Gastrocnemius medialis (tissue), 4 donors: ENCODE results near the gene ACVR1B. TPM values are rescaled to one million over a fixed set of nuclear protein-coding genes. Genes with fewer than 3 reads are reported as not detected.

Experiments
- ATAC-seq, 2 donors: fragments of 150-250 bp; one replicate each; pipeline ENCODE4 v1.9.1; 2016
- DNase-seq, 2 donors: peaks; one replicate each; pipeline ENCODE4 v3.0.0-alpha.2; 2019
- H3K27ac ChIP-seq, 4 donors: fragments of 200-600 bp; sonication (generic); 1 replicate in 1 of 4; 2 replicates in 3 of 4; pipeline ENCODE4 v1.5.1; 2016 to 2018; ENCODE audit warnings: mild to moderate bottlenecking in 2 of 4, moderate library complexity in 1 of 4
- H3K27me3 ChIP-seq, 3 donors: fragments of 200-600 bp; sonication (generic) in 2 of 3; 1 replicate in 1 of 3; 2 replicates in 2 of 3; pipeline versions ENCODE4 v1.5.1 to v1.6.0; 2016 to 2019; ENCODE audit warnings: mild to moderate bottlenecking in 1 of 3, moderate library complexity in 1 of 3
- H3K36me3 ChIP-seq, 2 donors: fragments of 200-600 bp; sonication (generic) in 1 of 2; one replicate each; pipeline ENCODE4 v1.5.1; 2017 to 2018
- H3K4me1 ChIP-seq, 2 donors: fragments of 200-600 bp; sonication (generic) in 1 of 2; one replicate each; pipeline ENCODE4 v1.5.1; 2016 to 2017; ENCODE audit warnings: mild to moderate bottlenecking in 2 of 2
- H3K4me3 ChIP-seq, 4 donors: fragments of 200-600 bp; sonication (generic) in 3 of 4; 1 replicate in 1 of 4; 2 replicates in 3 of 4; pipeline ENCODE4 v1.5.1; 2016 to 2019; ENCODE audit warnings: mild to moderate bottlenecking in 2 of 4
- H3K9me3 ChIP-seq, 3 donors: fragments of 200-600 bp; sonication (generic) in 2 of 3; 1 replicate in 1 of 3; 2 replicates in 2 of 3; pipeline ENCODE4 v1.5.1; 2016 to 2019
- CTCF ChIP-seq, 5 experiments: fragments of 450-650 bp in 3 of 5; fragments of 200-600 bp in 2 of 5; sonication (generic) in 2 of 5; IDR thresholded peaks in 4 of 5; conservative IDR thresholded peaks in 1 of 5; 1 replicate in 4 of 5; 2 replicates in 1 of 5; pipeline ENCODE4 v1.5.1; 2016 to 2019; ENCODE audit warnings: antibody characterized with exemption in 5 of 5, mild to moderate bottlenecking in 3 of 5, moderate library complexity in 3 of 5
- POLR2A ChIP-seq, 2 donors: fragments of 450-650 bp; IDR thresholded peaks; one replicate each; pipeline ENCODE4 v1.6.1; 2017; ENCODE audit warnings: antibody characterized with exemption in 2 of 2, mild to moderate bottlenecking in 2 of 2, moderate library complexity in 2 of 2
- in situ Hi-C, 4 donors: fragments of 200-750 bp; cut with MboI; loops; one replicate each; pipeline versions ENCODE4 v1.15.0 to v1.8.0; 2017; ENCODE audit warnings: low sequenced_read_pairs in 4 of 4
- intact Hi-C: fragments of 100-400 bp; cut with DNase I; formaldehyde crosslinking; loops from one replicate; pipeline ENCODE4 v1.15.1; 2023; ENCODE audit warnings: low total_unique reads
- total RNA-seq, 4 donors: library from RNA; depleted of rRNA; stranded (reverse); fragments of >200 nt; gene quantifications; one replicate each; pipeline versions ENCODE4 v1.1.0 to v1.2.3, GENCODE V29; 2016

The ACVR1B gene
- total RNA-seq, 4 donors from 2014 or later: 8.7 to 15.9 (median 10.1) TPM

GRCh38 chr12:52026263-52026662 lies 74.8 kb downstream of the ACVR1B start:
- in situ Hi-C loops: loop anchor here (5.0 to 10.0 kb wide), 2 partner anchors 56 to 59 kb away; no protein-coding TSS in a partner anchor
- peaks cover 52 to 61% of the 10 kb centered on the region in 2 donors for H3K4me1 ChIP-seq
- H3K36me3 ChIP-seq: no peaks in the 10 kb centered on the region

DNA sequence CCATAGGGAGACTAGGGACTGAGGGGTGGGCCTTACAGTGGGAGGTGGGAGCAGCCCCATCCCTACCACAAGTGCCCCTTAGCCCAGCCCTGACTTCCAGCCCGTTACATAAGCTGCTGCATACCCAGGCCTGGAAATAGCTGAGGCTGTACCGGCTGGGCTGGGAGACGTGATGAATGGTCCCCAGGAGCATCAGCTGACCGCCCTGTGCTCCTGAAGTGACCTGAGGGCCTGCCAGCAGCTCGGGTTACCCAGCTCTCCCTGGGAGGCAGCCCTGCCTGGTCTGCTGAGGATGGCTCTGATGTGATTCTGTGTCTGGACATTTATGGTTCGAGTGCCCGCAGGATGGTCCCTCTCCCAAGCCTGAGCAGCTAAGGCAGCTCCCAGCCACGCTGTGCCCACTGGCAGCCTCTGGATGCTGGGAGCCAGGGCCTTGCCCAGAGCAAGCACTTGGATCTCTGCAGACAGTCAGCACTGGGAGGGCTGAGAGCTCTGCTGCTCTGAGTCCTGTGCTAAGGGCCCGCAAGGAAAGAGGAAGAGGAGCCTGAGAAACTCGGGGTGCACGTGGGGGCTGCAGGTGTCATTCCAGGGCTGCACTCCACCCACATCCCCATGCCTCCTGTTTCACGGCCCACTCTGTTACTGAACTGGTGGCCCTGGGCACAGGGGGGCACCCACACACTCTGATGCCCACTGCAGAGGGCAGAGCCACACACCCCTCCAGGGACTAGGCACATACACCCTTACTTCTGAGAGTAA lies 75.8 kb downstream of the ACVR1B start:
- intact Hi-C loops: no loop called here

More at GRCh38 chr12:52026263-52026662, 74.8 kb downstream of the ACVR1B start:
- intact Hi-C loops: no loop called here
- TF ChIP-seq POLR2A (IDR thresholded peaks at IDR 0.05) (no peak), CTCF (IDR thresholded peaks at IDR 0.05 in 4 of 5, conservative IDR thresholded peaks at IDR 0.05 in 1 of 5) (no peak)
- Histone ChIP-seq H3K27me3 (no peaks in the 10 kb centered on the region), H3K9me3 (no peaks in the 10 kb centered on the region), H3K27ac (peak overlapping the region; percentile 86 to 95 (median 92)), H3K4me3 (peak overlapping the region in 2 of 4 donors; percentile 48 to 67)
- ATAC-seq (peak; percentile 12 to 42), DNase-seq (no peak)

DNA sequence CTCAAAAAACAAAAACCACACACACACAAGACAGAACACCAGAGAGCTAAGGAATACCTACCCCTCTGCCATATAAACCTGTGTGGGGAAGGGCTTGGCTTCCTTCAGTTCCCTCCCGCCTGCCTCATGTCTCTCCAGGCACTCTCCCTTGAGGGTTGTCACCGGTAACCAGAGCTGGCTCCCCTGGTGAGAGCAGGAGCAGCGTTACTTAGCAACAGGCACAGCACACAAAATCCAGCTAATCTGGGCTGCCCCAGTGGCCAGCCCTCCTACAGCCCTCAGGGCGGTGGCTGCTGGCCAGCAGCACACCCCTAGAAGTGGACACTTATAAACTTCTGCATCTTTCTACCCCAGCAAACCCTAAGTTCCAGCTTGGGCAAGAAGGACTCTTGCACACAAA lies 78.2 kb downstream of the ACVR1B start:
- intact Hi-C loops (no loop called here), in situ Hi-C loops (loop anchor here (5.0 to 10.0 kb wide), 2 partner anchors 53 to 55 kb away; no protein-coding TSS in a partner anchor)
- no peak overlapping the region for H3K4me3 ChIP-seq
- H3K36me3 ChIP-seq: no peaks in the 10 kb centered on the region
- no peaks in the 10 kb centered on the region for H3K9me3 ChIP-seq
- ATAC-seq: no peak
- TF ChIP-seq POLR2A (IDR thresholded peaks at IDR 0.05) (no peak), CTCF (IDR thresholded peaks at IDR 0.05 in 4 of 5, conservative IDR thresholded peaks at IDR 0.05 in 1 of 5) (no peak)
- peak overlapping the region; percentile 56 to 95 (median 88) for H3K27ac ChIP-seq
- peak in 1 of 2 donors; percentile 74 for DNase-seq
- no peaks in the 10 kb centered on the region for H3K27me3 ChIP-seq
- peaks cover 63 to 69% of the 10 kb centered on the region in 2 donors for H3K4me1 ChIP-seq

More for the DNA sequence above, 75.8 kb downstream of the ACVR1B start:
- peak overlapping the region; percentile 86 to 95 (median 92) for H3K27ac ChIP-seq
- ATAC-seq: peak; percentile 53 to 63
- H3K9me3 ChIP-seq: no peaks in the 10 kb centered on the region
- no peaks in the 10 kb centered on the region for H3K27me3 ChIP-seq
- H3K4me3 ChIP-seq: no peak overlapping the region
- TF ChIP-seq CTCF (IDR thresholded peaks at IDR 0.05 in 4 of 5, conservative IDR thresholded peaks at IDR 0.05 in 1 of 5): no peak
- TF ChIP-seq POLR2A (IDR thresholded peaks at IDR 0.05): peak; percentile 42 to 72
- peak; percentile 92 for DNase-seq
- in situ Hi-C loops: loop anchor here (5.0 to 10.0 kb wide), 2 partner anchors 55 to 58 kb away; no protein-coding TSS in a partner anchor
- H3K36me3 ChIP-seq: no peaks in the 10 kb centered on the region
- H3K4me1 ChIP-seq: peaks cover 56 to 70% of the 10 kb centered on the region in 2 donors

GRCh38 chr12:52032446-52032803 lies 80.9 kb downstream of the ACVR1B start:
- TF ChIP-seq CTCF (IDR thresholded peaks at IDR 0.05 in 4 of 5, conservative IDR thresholded peaks at IDR 0.05 in 1 of 5): no peak
- TF ChIP-seq POLR2A (IDR thresholded peaks at IDR 0.05): no peak
- Histone ChIP-seq H3K27ac (peak overlapping the region; percentile 91 to 95 (median 92)), H3K36me3 (no peaks in the 10 kb centered on the region), H3K9me3 (no peaks in the 10 kb centered on the region), H3K4me1 (peaks cover 49 to 61% of the 10 kb centered on the region in 2 donors), H3K4me3 (peak overlapping the region; percentile 44 to 53 (median 48)), H3K27me3 (no peaks in the 10 kb centered on the region)
- in situ Hi-C loops: no loop called here
- DNase-seq (peak; percentile 80 to 83), ATAC-seq (peak; percentile 57 to 67)
- intact Hi-C loops: loop anchor here (2.0 kb wide), 1 partner anchor 36 kb away; the partner anchor contains the start of gene ATG101
